Fibroblast of villous mesenchyme (primary cell): ENCODE results near the gene CACHD1. TPM values are rescaled to one million over a fixed set of nuclear protein-coding genes. Genes with fewer than 3 reads are reported as not detected.

Source experiments
- DNase-seq: peaks from one replicate; pipeline ENCODE4 v3.0.0-alpha.2; 2010; ENCODE audit warnings: low read depth
- H3K4me3 ChIP-seq: 2 replicates; pipeline ENCODE4 v1.5.1; 2011; ENCODE audit warnings: low read depth, mild to moderate bottlenecking, low read length
- total RNA-seq: library from RNA; depleted of rRNA; stranded (reverse); fragments of >200 nt; gene quantifications from 2 replicates; pipeline ENCODE4 v1.2.3, GENCODE V29; 2012
- TF ChIP-seq, protein P1 (sequence below): IDR thresholded peaks from 2 replicates; pipeline ENCODE4 v1.5.1; 2012; ENCODE audit warnings: low read depth, mild to moderate bottlenecking, low read length; ENCODE audit not compliant: insufficient read depth

The CACHD1 gene
- 11.2 and 11.9 TPM in 2 replicates for total RNA-seq

DNA sequence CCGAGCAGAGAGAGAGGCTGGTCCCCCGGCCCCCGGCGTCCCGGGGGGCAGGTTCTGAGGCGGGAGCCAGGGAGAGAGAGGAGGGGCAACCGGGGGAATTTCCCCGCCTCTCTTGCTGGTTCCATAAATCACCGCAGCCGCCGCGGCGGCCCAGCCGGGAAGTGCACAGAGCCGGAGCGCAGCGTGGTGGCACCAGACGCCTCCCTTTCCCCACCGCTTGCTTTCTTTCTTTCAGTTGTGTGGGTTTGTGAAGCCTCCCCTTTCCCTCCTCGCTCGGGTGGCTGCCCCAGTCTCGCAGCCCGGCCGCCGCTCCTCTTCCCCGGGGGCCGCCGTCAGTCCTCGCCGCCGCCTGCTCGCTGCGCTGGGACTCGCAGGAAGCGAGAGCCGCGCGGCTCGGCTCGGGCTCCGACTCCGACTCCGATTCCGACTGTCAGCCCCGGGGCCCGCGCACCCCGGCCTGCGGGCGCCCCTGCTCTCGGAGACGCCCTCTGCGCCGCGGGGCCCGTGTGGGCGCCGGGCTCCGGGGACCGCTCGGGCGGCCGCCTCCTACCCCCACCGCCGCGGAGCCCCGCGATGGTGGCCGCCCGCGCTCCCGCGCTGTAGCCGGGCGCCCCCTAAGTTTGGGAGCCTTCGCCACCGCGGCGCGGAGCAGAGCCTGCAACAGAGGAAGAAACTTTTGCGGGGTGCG lies at the start of gene CACHD1:
TSS of gene CACHD1 (plus strand) at position 153 of the 688 bp plus-strand sequence. CDS start 616 bp downstream, outside the sequence.
- TF ChIP-seq, protein P1, sequence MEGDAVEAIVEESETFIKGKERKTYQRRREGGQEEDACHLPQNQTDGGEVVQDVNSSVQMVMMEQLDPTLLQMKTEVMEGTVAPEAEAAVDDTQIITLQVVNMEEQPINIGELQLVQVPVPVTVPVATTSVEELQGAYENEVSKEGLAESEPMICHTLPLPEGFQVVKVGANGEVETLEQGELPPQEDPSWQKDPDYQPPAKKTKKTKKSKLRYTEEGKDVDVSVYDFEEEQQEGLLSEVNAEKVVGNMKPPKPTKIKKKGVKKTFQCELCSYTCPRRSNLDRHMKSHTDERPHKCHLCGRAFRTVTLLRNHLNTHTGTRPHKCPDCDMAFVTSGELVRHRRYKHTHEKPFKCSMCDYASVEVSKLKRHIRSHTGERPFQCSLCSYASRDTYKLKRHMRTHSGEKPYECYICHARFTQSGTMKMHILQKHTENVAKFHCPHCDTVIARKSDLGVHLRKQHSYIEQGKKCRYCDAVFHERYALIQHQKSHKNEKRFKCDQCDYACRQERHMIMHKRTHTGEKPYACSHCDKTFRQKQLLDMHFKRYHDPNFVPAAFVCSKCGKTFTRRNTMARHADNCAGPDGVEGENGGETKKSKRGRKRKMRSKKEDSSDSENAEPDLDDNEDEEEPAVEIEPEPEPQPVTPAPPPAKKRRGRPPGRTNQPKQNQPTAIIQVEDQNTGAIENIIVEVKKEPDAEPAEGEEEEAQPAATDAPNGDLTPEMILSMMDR = no peak
- peak within 1 kb of the TSS; percentile 62 for H3K4me3 ChIP-seq
- peak; percentile 57 for DNase-seq

DNA sequence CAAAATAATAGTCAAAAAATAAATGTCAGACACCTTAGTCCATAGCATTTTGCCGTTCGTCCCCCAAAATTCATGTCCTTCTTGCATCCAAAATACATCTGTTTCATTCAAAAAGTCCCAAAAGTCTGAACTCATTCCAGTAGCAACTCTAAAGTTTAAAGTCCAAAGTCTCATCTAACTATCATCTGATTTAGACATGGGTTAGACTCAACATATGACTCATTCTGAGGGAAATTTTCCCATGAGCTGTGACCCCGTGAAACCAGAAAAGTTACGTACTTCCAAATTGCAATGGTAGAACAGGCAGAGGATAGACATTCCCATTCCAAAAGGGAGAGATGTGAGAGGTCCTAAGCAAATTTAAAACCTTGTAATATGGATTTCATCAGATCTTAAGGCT lies 48.6 kb upstream of the CACHD1 start:
- H3K4me3 ChIP-seq = no peak overlapping the region
- TF ChIP-seq, protein P1 = no peak
- DNase-seq = peak; percentile 34

DNA sequence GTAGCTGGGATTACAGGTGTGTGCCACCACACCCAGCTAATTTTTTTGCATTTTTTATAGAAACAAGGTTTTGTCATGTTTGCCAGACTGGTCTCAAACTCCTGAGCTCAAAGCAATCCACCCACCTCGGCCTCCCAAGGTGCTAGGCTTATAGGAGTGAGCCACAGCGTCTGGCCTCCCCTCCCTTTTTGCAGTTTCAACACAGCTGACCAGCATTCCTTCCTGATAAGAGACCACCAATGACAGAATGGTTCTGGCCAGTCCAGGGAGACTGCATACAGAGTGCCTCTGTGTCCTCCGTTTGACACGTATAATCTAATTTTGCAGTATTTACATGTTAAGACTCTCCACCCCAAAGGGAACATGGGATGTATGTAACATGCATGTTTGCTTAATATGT lies 46.4 kb upstream of the CACHD1 start:
- no peak for DNase-seq
- TF ChIP-seq, protein P1 = no peak
- no peak overlapping the region for H3K4me3 ChIP-seq

DNA sequence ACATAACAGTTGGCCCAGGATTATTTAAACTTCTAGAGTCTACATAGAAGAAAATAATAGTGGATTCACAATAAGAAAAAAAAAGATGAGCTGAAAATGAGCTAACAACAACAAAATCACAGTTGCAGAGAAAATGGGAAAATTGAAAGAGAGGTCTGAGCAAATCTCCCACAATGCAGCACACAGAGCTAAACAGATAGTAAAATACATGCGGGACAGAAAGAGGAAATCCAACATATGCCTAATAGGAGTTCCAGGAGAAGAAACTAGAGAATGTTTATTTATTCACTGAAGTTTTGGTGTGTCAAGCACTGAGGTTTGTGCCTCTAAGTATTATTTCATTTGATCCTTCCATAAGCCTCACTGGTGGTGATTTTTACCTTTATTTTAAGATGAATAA lies 45.5 kb upstream of the CACHD1 start:
- no peak overlapping the region for H3K4me3 ChIP-seq
- no peak for DNase-seq
- TF ChIP-seq, protein P1 = no peak

DNA sequence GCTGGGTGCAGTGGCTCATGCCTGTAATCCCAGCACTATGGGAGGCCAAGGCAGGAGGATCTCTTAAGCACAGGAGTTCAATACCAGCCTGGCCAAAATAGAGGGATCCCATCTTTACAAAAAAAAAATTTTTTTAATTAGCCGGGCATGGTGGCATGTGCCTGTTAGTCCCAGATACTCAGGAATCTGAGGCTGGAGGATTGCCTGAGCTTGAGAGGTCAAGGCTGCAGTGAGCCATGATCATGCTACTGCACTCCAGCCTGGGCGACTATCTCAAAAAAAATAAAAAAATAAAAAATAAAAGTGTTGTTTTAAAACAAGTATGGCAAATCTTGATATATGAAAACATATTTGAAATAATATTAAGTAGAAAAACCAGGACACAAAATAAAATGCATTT lies 44.4 kb upstream of the CACHD1 start:
- no peak overlapping the region for H3K4me3 ChIP-seq
- DNase-seq = no peak
- TF ChIP-seq, protein P1 = no peak

DNA sequence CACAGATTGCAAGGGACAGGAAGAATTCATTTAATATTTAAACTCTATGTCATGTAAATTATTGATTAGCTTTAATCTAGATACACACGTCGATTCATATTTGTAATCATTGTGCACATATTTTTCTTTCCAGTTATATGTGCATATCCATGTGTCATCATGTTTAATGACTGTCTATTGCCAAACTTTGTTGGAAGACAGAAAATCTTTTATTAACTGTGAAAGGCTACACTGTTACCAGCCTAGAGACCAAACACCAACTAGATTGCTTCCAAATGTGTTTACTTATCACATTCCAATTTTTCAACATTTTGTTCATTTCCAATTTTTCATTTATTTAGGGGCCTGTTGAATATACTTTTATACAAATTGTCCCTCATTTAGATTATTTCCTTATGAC lies 43.2 kb upstream of the CACHD1 start:
- TF ChIP-seq, protein P1 = no peak
- DNase-seq = no peak
- H3K4me3 ChIP-seq = no peak overlapping the region

DNA sequence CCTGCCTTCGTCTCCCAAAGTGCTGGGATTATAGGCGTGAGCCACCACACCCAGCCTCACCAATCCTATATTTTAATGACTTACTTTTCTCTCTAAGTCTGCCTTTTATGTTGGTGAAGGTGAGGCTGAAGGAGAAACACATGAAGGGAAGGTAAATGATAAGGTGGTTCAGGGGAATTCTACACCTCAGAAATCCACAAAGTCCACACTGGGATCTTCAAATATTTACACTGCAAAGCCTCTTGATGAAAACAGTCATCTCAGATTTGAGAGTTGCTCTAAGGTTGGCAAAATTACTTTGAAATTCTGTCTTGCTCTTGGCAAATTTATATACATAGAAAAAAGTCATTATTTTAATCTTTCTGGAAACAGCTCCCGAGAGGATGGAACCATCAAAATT lies 42.0 kb upstream of the CACHD1 start:
- TF ChIP-seq, protein P1 = no peak
- no peak for DNase-seq

More for the DNA sequence above, 42.0 kb upstream of the CACHD1 start:
- no peak overlapping the region for H3K4me3 ChIP-seq
